CD4-positive, alpha-beta T cell treated with Interleukin-6 at 100 ng/mL for 8 hours (primary cell): Measurements from ENCODE around the gene TRMT44.

ENCODE experiments used
- DNase-seq: peaks from one replicate; pipeline ENCODE4 v3.0.0-alpha.2; 2020; ENCODE audit warnings: mixed read lengths, low spot score

Gene TRMT44

DNA sequence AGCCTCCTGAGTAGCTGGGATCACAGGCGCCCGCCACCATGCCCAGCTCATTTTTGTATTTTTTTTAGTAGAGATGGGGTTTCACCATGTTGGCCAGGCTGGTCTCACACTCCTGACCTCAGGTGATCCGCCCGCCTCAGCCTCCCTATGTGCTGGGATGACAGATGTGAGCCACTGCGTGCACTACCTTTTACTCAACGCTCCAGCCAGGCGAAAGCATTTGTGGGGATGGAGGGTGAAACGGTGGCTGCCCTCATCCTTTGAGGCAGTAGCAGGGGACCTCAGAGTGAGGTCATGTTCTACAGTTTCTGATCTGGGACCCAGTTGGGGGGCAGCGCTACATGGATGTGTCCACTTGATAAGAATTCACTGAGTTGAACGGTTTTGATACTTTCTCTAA, 73.8 kb downstream of the TRMT44 start:
- DNase-seq = no peak

DNA sequence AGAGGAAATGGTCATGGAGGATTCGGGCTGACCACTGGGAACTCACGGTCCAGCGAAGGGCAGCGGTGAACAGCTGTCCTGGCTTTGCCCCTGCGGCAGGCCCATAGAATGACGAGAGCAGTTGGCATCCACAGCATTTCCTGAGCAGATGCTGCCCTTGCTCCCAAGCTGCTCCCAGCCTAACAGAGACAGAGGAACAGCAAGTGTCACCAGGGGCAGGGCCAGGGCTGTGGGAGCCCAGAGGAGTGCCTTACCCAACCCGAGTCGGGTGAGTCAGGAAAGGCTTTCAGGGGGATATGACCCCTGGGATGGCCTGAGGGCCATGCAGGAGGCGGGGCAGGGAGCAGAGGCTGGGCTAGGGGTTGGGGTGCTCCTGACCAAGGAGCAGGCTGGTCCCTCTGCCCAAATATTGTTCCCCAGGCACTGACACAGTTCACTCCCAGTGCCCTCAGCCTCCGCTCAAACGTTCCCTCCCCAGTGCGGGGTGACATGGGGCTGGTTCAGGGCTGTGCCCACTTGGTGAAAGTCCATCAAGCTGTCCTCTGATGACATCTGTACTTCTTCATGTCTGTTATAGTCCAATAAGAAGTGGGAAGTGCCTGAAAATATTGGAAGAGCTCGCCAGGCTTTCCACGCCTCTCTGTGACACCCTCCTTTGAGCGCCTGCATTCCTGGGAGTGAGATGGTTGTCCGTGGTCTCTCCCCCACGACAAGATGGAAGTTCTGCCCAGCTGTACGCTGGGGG, 74.9 kb downstream of the TRMT44 start:
- no peak for DNase-seq

DNA sequence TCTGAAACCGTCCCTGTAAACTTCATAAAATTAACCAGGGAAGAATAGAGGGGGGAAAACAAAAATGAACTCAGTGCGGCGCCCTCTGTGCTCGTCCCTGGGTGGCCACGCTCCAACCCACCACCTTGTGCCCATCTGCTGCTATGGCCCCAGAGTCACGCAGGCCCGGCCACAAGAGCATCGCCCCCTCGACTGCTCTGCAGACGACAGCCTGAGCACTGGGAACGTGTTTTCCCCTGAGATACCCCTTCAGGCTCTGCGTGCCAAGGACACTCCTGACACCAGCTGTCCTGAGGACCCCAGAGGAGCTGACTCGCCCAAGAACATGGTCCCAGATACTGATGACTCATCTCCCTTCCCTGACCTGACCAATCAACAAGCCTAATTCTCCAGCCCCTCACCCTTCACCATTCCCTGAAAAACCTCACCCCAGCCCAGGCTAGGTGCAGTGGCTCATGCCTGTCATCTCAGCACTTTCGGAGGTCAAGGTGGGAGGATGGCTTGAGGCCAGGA, 75.5 kb downstream of the TRMT44 start:
- no peak for DNase-seq

GRCh38 chr4:8516996-8517550, 76.5 kb downstream of the TRMT44 start:
- DNase-seq = no peak

DNA sequence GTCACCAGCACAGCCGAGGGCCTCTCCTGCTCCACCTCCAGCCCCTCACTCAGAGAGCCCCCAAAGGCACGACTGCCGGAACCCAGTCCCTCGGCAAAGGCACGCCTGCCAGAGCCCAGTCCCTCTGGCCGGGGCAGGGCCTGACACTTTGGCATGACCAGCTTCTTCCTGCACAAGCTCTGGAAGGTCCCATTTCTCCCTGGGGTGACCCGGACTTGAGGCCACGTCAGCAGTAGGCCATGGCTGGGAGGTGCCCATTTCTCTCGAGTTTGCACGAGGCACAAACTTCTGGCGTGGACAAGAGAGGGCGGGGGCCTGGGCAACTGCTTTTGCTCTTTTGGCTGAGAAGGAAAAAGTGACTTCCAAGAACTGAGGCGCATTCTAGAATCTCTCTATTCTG, 77.4 kb downstream of the TRMT44 start:
- no peak for DNase-seq

DNA sequence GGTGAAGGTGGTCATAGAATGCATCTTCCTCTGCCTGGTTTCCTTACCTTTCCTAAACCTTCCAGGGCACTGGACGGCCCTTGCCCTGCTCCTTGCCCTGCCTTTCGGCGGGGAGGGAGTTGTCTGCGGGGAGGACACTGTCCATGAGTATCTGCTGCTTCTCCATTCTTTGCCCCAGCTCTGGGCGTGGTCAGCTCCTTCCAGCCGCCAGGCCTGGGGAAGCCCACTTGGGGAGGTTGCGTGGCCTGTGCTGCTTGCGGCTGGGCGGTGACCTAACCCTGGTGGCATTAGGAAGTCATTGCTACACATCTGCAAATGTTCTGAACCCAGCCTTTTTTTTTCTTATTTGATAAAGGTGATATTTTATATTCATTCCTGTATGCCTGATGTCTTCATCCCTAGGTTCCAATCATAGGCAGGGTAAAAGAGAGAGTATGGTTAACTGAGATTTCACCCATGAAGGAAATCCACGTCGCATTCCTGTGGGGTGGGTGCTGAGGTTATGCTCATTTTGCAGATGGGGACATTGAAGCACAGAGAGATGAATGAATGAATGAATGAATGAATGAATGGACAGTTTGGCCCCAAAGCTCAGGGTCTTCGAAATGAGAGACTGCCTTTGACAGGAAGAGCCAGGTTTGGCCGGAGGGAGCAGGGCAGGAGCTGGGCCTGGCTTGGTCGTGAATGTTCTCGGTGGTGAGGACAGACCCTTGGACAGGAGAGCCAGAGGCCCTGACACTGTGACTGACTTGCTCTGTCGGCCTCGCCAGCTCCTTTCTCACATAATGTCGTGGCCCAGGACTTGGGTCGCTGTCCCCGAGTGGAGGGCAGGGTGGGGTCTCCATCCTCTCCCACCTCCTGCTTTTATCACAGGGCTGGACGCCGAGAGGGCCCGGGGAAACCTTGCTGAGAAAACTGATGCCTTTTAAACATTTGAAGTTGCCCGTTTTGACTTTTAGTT, 81.9 kb downstream of the TRMT44 start:
- DNase-seq = no peak

- DNase-seq = no peak
Measured at GRCh38 chr4:8523175-8523574, 82.6 kb downstream of the TRMT44 start.

DNA sequence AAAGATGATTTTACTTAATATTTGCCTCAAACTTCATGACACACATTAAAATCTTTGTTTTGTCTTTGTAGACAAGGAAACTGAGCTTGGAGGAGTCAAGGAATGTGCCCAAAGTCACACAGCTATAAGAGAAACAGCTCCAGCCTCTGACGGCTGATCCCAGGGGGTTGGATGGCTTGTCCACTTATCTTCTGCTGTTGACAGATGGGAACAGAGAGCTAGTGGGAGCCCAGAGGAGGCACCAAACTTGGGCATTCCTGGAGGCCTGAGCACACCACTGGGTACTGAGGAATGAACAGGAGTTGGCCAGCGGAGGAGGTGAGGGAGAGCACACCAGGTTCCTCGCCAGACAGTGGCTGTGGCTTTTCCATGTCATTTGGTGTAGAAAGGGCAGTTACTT, 83.2 kb downstream of the TRMT44 start:
- DNase-seq = no peak

- no peak for DNase-seq
Measured at GRCh38 chr4:8524595-8525382, 84.2 kb downstream of the TRMT44 start.

DNA sequence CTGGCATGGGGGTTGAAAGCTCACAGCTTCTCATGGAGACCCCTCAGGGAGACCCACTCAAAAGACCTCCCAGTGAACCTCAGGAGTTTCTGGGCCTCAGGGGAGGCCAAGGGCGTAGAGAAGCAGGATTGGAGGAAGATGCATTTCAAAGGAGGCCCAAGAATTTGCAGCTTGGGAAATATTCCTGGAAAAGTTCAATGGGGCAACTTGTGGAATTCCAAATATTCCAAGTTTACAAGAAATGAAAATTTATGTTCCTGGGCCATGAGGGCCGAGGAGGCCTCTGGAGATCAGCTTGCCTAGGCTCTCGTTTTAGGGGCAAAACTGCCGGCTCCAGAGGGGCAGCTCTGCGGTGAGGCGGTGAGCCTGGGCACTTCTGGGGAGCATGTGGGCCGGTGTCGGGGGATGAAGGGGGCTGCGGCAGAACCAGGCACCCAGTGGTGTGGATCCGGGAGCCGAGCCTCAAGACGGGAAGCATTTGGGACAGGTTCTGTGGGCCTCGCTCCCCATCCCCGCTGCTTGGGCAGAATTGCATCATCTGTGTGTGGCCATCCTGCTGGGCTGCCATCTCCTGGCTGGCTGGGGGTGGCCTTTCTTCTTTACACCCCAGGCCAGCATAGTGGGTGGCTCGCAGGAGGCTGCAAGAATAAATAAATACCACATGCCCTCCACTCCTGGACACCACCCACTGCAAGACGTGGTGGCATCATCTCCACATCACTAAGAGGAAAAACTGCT, 85.0 kb downstream of the TRMT44 start:
- DNase-seq = no peak
